GM23248 (cell line): ENCODE results near the gene ACAP1. TPM values are rescaled to one million over a fixed set of nuclear protein-coding genes. Genes with fewer than 3 reads are reported as not detected.

ENCODE experiments used
- DNase-seq: peaks from one replicate; pipeline ENCODE4 v3.0.0-alpha.2; 2015
- H2AFZ ChIP-seq: fragments of 200-600 bp; sonication (generic); 2 replicates; pipeline ENCODE4 v1.6.1; 2016; ENCODE audit warnings: antibody characterized with exemption
- H3F3A ChIP-seq: fragments of 200-600 bp; sonication (generic); 2 replicates; pipeline ENCODE4 v1.6.1; 2016; ENCODE audit warnings: mild to moderate bottlenecking, antibody characterized with exemption, mixed run types; ENCODE audit not compliant: insufficient read depth
- H3K27ac ChIP-seq: fragments of 200-600 bp; sonication (generic); 2 replicates; pipeline ENCODE4 v1.5.1; 2016; ENCODE audit warnings: mild to moderate bottlenecking
- H3K27me3 ChIP-seq: fragments of 200-600 bp; sonication (generic); replicated peaks from 2 replicates; pipeline ENCODE4 v1.6.1; 2016; ENCODE audit warnings: mild to moderate bottlenecking; ENCODE audit not compliant: insufficient read depth
- H3K36me3 ChIP-seq: fragments of 200-600 bp; sonication (generic); 2 replicates; pipeline ENCODE4 v1.6.1; 2016; ENCODE audit warnings: low read depth, mild to moderate bottlenecking
- H3K4me1 ChIP-seq: fragments of 200-600 bp; sonication (generic); 2 replicates; pipeline ENCODE4 v1.6.1; 2016; ENCODE audit warnings: mild to moderate bottlenecking; ENCODE audit not compliant: insufficient read depth
- H3K4me2 ChIP-seq: fragments of 200-600 bp; sonication (generic); one replicate; pipeline ENCODE4 v1.6.1; 2016; ENCODE audit warnings: mild to moderate bottlenecking; ENCODE audit not compliant: unreplicated experiment
- H3K4me3 ChIP-seq: fragments of 200-600 bp; sonication (generic); 2 replicates; pipeline ENCODE4 v1.5.1; 2016; ENCODE audit warnings: mild to moderate bottlenecking
- H3K79me2 ChIP-seq: fragments of 200-600 bp; sonication (generic); 2 replicates; pipeline ENCODE4 v1.6.1; 2016; ENCODE audit warnings: mild to moderate bottlenecking; ENCODE audit not compliant: insufficient read depth
- H3K9ac ChIP-seq: fragments of 200-600 bp; sonication (generic); 2 replicates; pipeline ENCODE4 v1.6.1; 2016; ENCODE audit warnings: mild to moderate bottlenecking
- H3K9me2 ChIP-seq: fragments of 200-600 bp; sonication (generic); 2 replicates; pipeline ENCODE4 v1.6.1; 2016; ENCODE audit warnings: mixed run types, mild to moderate bottlenecking, moderate library complexity; ENCODE audit not compliant: insufficient read depth
- H3K9me3 ChIP-seq: fragments of 200-600 bp; sonication (generic); one replicate; pipeline ENCODE4 v1.6.1; 2017; ENCODE audit warnings: low read depth
- H4K20me1 ChIP-seq: fragments of 200-600 bp; sonication (generic); 2 replicates; pipeline ENCODE4 v1.6.0; 2016; ENCODE audit not compliant: insufficient read depth
- EZH2 ChIP-seq: fragments of 200-600 bp; sonication (generic); IDR thresholded peaks from 2 replicates; pipeline ENCODE4 v1.6.1; 2018; ENCODE audit warnings: antibody characterized with exemption, mild to moderate bottlenecking; ENCODE audit not compliant: insufficient read depth, poor library complexity, severe bottlenecking
- EZH2phosphoT487 ChIP-seq: fragments of 200-600 bp; sonication (generic); IDR thresholded peaks from 2 replicates; pipeline ENCODE4 v1.6.1; 2018; ENCODE audit warnings: antibody characterized with exemption, moderate library complexity, mild to moderate bottlenecking, low read depth; ENCODE audit not compliant: insufficient read depth
- WGBS, 2 experiments: methylation state at CpG; one replicate each; pipeline ENCODE4 v1.1.6; 2015 to 2017; ENCODE audit warnings: low lambda C conversion rate in 2 of 2, low coverage in 1 of 2; ENCODE audit errors: missing lambda C conversion rate in 2 of 2; 5-methylcytosine and 5-hydroxymethylcytosine counted together
- in situ Hi-C: fragments of 300-500 bp; cut with MboI; formaldehyde crosslinking; loops from 2 replicates; pipeline ENCODE4 v1.15.0; 2020
- polyA plus RNA-seq: library from polyadenylated mRNA; unstranded; fragments of >200 nt; fragmentation: Nextera tagmentation; extraction: Ambion mirVana; gene quantifications from 2 replicates; pipeline ENCODE4 v1.2.1, GENCODE V29; 2016
- total RNA-seq: library from RNA; depleted of rRNA; stranded (reverse); fragments of >200 nt; shearing (Covaris generic); gene quantifications from 2 replicates; pipeline ENCODE4 v1.2.3, GENCODE V29; 2014

Gene ACAP1
- total and polyA plus RNA-seq, 2 experiments from 2014 or later, result 4.4 to 15.7 TPM

GRCh38 chr17:7392696-7393612, 56.6 kb downstream of the ACAP1 start:
- H3K4me2 ChIP-seq, result peak overlapping the region; percentile 94
- H4K20me1 ChIP-seq, result no peaks in the 10 kb centered on the region
- in situ Hi-C loops, result no loop called here
- H3K9me3 ChIP-seq, result no peaks in the 10 kb centered on the region
- peak overlapping the region; percentile 89 for H3K9ac ChIP-seq
- no peak for DNase-seq
- H3K36me3 ChIP-seq, result peaks cover 4% of the 10 kb centered on the region; the same call in 1 of the 2 replicates
- 81 to 83% methylated on average over 41 to 42 of the region's 42 CpGs for WGBS, 2 experiments
- peaks cover 22% of the 10 kb centered on the region for H3K79me2 ChIP-seq
- H3K27me3 ChIP-seq, result no peaks in the 10 kb centered on the region
- TF ChIP-seq EZH2phosphoT487, result no peak
- no peak for TF ChIP-seq EZH2
- peak overlapping the region; percentile 91 for H3K4me3 ChIP-seq
- H3K27ac ChIP-seq, result no peak overlapping the region
- H3F3A ChIP-seq, result 0 out of 2 replicates have a peak, but pooled peaks cover 6% of the 10 kb centered on the region
- no peaks in the 10 kb centered on the region for H3K9me2 ChIP-seq
- H2AFZ ChIP-seq, result peak overlapping the region; percentile 80
- H3K4me1 ChIP-seq, result peaks cover 4% of the 10 kb centered on the region; the same call in 1 of the 2 replicates

GRCh38 chr17:7393613-7394451, 57.5 kb downstream of the ACAP1 start:
- Histone ChIP-seq H3K9me2 (no peaks in the 10 kb centered on the region), H4K20me1 (no peaks in the 10 kb centered on the region), H3K36me3 (no peaks in the 10 kb centered on the region; the same call in 1 of the 2 replicates), H3K27ac (peak overlapping the region; percentile 92), H3K4me3 (peak overlapping the region; percentile 91), H3K9ac (peak overlapping the region; percentile 89), H3K4me2 (peak overlapping the region; percentile 94), H3K27me3 (no peaks in the 10 kb centered on the region), H3K79me2 (peaks cover 22% of the 10 kb centered on the region), H2AFZ (peak overlapping the region; percentile 80), H3K4me1 (peaks cover 4% of the 10 kb centered on the region; the same call in 1 of the 2 replicates), H3F3A (0 out of 2 replicates have a peak, but pooled peaks cover 6% of the 10 kb centered on the region), H3K9me3 (no peaks in the 10 kb centered on the region)
- TF ChIP-seq EZH2phosphoT487, result no peak
- no peak for TF ChIP-seq EZH2
- WGBS, 2 experiments, result 6 to 9% methylated on average over 32 to 45 of the region's 48 CpGs
- peak; percentile 59 for DNase-seq
- in situ Hi-C loops, result no loop called here

- Histone ChIP-seq H3F3A (0 out of 2 replicates have a peak, but pooled peaks cover 8% of the 10 kb centered on the region), H3K4me1 (peaks cover 4% of the 10 kb centered on the region; the same call in 1 of the 2 replicates), H3K9ac (peak within 1 kb of the TSS; percentile 89), H3K36me3 (no peaks in the 10 kb centered on the region; the same call in 1 of the 2 replicates), H3K27me3 (no peaks in the 10 kb centered on the region), H3K4me3 (peak within 1 kb of the TSS; percentile 91), H2AFZ (peak within 1 kb of the TSS; percentile 80), H3K9me3 (no peaks in the 10 kb centered on the region), H4K20me1 (no peaks in the 10 kb centered on the region), H3K27ac (peak within 1 kb of the TSS; percentile 92), H3K9me2 (no peaks in the 10 kb centered on the region), H3K4me2 (peak within 1 kb of the TSS; percentile 94), H3K79me2 (peaks cover 22% of the 10 kb centered on the region)
- in situ Hi-C loops, result no loop called here
- TF ChIP-seq EZH2phosphoT487, result no peak
- 1 to 2% methylated on average over 38 to 44 of the region's 71 CpGs for WGBS, 2 experiments
- DNase-seq, result peak; percentile 94
Observed at GRCh38 chr17:7394452-7395191, 58.3 kb downstream of the ACAP1 start, which contains the start of gene PLSCR3. TSS of gene PLSCR3 (minus strand) at chr17:7394525. CDS start at chr17:7394110, 415 bp downstream.
